BLaER1 (cell line): Measurements from ENCODE around the gene INPP5F.

ENCODE experiments used
- H3K27ac ChIP-seq: shearing (Covaris generic); formaldehyde crosslinking; 2 replicates; pipeline ENCODE4 v1.8.1; 2022
- H3K27me3 ChIP-seq: shearing (Covaris generic); formaldehyde crosslinking; 2 replicates; pipeline ENCODE4 v1.8.1; 2022
- H3K36me3 ChIP-seq: shearing (Covaris generic); formaldehyde crosslinking; 2 replicates; pipeline ENCODE4 v1.8.1; 2022
- H3K4me1 ChIP-seq: shearing (Covaris generic); formaldehyde crosslinking; 2 replicates; pipeline ENCODE4 v1.8.1; 2022
- H3K4me2 ChIP-seq: shearing (Covaris generic); formaldehyde crosslinking; 2 replicates; pipeline ENCODE4 v1.8.1; 2022
- H3K4me3 ChIP-seq: shearing (Covaris generic); formaldehyde crosslinking; 2 replicates; pipeline ENCODE4 v1.8.1; 2022
- H3K9ac ChIP-seq: shearing (Covaris generic); formaldehyde crosslinking; 2 replicates; pipeline ENCODE4 v1.8.1; 2022
- H3K9me3 ChIP-seq: shearing (Covaris generic); formaldehyde crosslinking; 2 replicates; pipeline ENCODE4 v1.8.1; 2022
- H4K20me1 ChIP-seq: shearing (Covaris generic); formaldehyde crosslinking; 2 replicates; pipeline ENCODE4 v1.8.1; 2022
- Cebpa-rat ChIP-seq: shearing (Covaris generic); IDR thresholded peaks from 2 replicates; pipeline ENCODE4 v1.8.1; 2022

Gene INPP5F

DNA sequence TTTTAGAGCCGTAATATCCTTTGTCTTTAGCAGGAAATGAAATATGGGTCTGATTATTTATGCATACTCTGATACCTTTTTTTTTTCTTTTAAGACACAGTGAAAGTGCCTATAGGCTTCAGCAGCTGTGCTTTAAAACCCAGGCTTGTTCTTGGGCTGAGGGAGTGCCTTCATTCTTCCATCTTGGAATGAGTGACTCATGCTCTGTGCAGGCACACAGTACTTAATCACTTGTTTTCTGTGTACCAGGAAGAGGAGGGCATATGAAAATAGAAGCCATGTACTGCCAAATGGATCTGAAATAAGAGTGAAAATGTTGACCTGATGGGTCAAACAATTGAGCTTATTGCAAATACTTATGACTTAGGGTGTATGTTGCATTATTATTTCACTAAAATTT lies 12.0 kb downstream of the INPP5F start:
- H3K9ac ChIP-seq: no peak overlapping the region
- H3K36me3 ChIP-seq: peaks cover 5% of the 10 kb centered on the region; the same call in 1 of the 2 replicates
- no peaks in the 10 kb centered on the region for H3K27me3 ChIP-seq
- H3K4me2 ChIP-seq: no peak overlapping the region
- TF ChIP-seq Cebpa-rat: no peak
- H3K9me3 ChIP-seq: no peaks in the 10 kb centered on the region
- H3K4me3 ChIP-seq: no peak overlapping the region
- H3K4me1 ChIP-seq: peaks cover 36% of the 10 kb centered on the region
- H4K20me1 ChIP-seq: peaks cover 62% of the 10 kb centered on the region
- H3K27ac ChIP-seq: no peak overlapping the region

DNA sequence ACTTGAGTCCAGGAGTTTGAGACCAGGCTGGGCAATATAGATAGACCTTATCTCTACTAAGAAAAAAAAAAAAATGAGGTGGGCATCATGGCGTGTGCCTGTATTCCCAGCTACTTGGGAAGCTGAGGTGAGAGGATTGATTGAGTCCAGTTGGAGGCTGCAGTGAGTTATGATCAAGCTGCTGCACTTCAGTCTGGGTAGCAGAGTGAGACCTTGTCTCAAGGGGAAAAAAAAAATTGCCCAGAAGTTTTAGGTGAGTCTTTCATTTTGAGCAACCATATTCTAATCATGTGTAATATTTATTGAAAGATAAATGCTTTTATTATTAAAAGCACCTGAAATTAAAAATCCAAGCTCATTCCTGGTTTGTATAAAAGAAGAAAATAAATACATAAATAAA lies 13.1 kb downstream of the INPP5F start:
- peaks cover 35% of the 10 kb centered on the region for H3K4me1 ChIP-seq
- TF ChIP-seq Cebpa-rat: no peak
- H3K4me2 ChIP-seq: no peak overlapping the region
- no peak overlapping the region for H3K4me3 ChIP-seq
- no peak overlapping the region for H3K9ac ChIP-seq
- peaks cover 50% of the 10 kb centered on the region for H4K20me1 ChIP-seq
- H3K27ac ChIP-seq: no peak overlapping the region
- no peaks in the 10 kb centered on the region for H3K9me3 ChIP-seq
- H3K36me3 ChIP-seq: no peaks in the 10 kb centered on the region
- H3K27me3 ChIP-seq: no peaks in the 10 kb centered on the region

DNA sequence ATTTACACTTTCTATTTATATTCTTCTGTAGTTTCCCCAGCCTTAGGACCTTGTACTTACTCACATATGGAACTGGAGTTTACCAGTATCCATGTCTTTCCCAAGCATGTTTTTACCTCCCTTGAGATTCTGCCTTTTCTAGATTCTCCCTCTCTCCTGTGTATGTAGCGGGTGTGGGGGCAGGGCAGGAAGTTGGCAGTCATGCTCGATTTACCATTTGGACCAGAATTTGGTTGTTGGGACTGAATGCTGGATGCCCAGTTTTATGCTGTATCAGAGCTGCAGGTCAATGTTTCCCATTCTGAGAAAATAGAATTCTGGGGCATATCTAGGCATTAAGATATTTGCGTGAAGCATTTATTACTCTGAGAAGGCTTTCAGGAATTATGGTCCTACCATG lies 14.2 kb downstream of the INPP5F start:
- Histone ChIP-seq H3K4me3 (no peak overlapping the region), H3K4me2 (peak overlapping the region; percentile 54), H3K27me3 (no peaks in the 10 kb centered on the region), H3K4me1 (peaks cover 35% of the 10 kb centered on the region), H3K9ac (no peak overlapping the region), H3K36me3 (no peaks in the 10 kb centered on the region), H3K27ac (no peak overlapping the region), H3K9me3 (no peaks in the 10 kb centered on the region), H4K20me1 (peaks cover 39% of the 10 kb centered on the region)
- TF ChIP-seq Cebpa-rat: no peak

- H3K36me3 ChIP-seq: peaks cover 15% of the 10 kb centered on the region
- no peak overlapping the region for H3K4me2 ChIP-seq
- H3K9me3 ChIP-seq: peaks cover 24% of the 10 kb centered on the region
- H3K4me3 ChIP-seq: no peak overlapping the region
- H3K27ac ChIP-seq: no peak overlapping the region
- peaks cover 21% of the 10 kb centered on the region for H3K4me1 ChIP-seq
- peaks cover 20% of the 10 kb centered on the region for H4K20me1 ChIP-seq
- no peaks in the 10 kb centered on the region for H3K27me3 ChIP-seq
- no peak for TF ChIP-seq Cebpa-rat
- no peak overlapping the region for H3K9ac ChIP-seq
Measured at GRCh38 chr10:119742947-119743648, 17.2 kb downstream of the INPP5F start.

- Histone ChIP-seq H3K4me3 (no peak overlapping the region), H4K20me1 (peaks cover 24% of the 10 kb centered on the region), H3K27ac (no peak overlapping the region), H3K27me3 (no peaks in the 10 kb centered on the region), H3K36me3 (peaks cover 35% of the 10 kb centered on the region), H3K9ac (no peak overlapping the region), H3K9me3 (peaks cover 30% of the 10 kb centered on the region), H3K4me1 (peaks cover 14% of the 10 kb centered on the region), H3K4me2 (no peak overlapping the region)
- no peak for TF ChIP-seq Cebpa-rat
Measured at GRCh38 chr10:119747940-119748339, 22.1 kb downstream of the INPP5F start.

DNA sequence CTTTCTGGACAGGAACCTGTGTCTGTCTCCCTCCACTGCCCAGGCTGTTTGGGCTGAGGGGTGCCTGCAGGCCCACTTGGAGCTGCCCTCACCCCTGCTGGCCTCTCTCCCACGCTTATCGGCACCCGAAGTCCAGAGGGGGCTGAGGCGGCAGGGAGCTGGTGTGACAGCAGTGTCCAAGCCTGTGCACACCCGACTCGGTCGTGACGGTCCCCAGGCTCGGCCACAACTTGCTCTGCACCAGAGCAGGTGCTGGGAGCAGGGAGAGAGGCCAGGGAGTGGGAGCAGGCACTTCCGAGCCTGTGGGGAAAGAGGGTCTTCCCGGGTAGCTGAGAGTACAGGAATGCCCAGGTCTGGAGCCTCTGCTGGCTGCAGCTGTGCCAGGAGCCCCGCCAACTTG lies 23.0 kb downstream of the INPP5F start:
- peaks cover 33% of the 10 kb centered on the region for H4K20me1 ChIP-seq
- no peak overlapping the region for H3K27ac ChIP-seq
- peaks cover 10% of the 10 kb centered on the region for H3K4me1 ChIP-seq
- H3K9ac ChIP-seq: no peak overlapping the region
- TF ChIP-seq Cebpa-rat: no peak
- peaks cover 30% of the 10 kb centered on the region for H3K9me3 ChIP-seq
- H3K4me3 ChIP-seq: no peak overlapping the region
- no peaks in the 10 kb centered on the region for H3K27me3 ChIP-seq
- no peak overlapping the region for H3K4me2 ChIP-seq
- peaks cover 41% of the 10 kb centered on the region for H3K36me3 ChIP-seq

GRCh38 chr10:119749455-119749854 lies 23.6 kb downstream of the INPP5F start:
- no peak for TF ChIP-seq Cebpa-rat

GRCh38 chr10:119750391-119751230 lies 24.8 kb downstream of the INPP5F start:
- no peak for TF ChIP-seq Cebpa-rat
- Histone ChIP-seq H3K27me3 (no peaks in the 10 kb centered on the region), H3K4me2 (peak overlapping the region; percentile 47), H3K9me3 (peaks cover 29% of the 10 kb centered on the region), H3K4me1 (peaks cover 10% of the 10 kb centered on the region), H3K36me3 (peaks cover 44% of the 10 kb centered on the region), H3K9ac (no peak overlapping the region), H3K27ac (no peak overlapping the region), H4K20me1 (peaks cover 37% of the 10 kb centered on the region), H3K4me3 (no peak overlapping the region)

More at GRCh38 chr10:119749455-119749854, 23.6 kb downstream of the INPP5F start:
- H4K20me1 ChIP-seq: peaks cover 37% of the 10 kb centered on the region
- H3K9me3 ChIP-seq: peaks cover 30% of the 10 kb centered on the region
- H3K4me1 ChIP-seq: peaks cover 10% of the 10 kb centered on the region
- peaks cover 46% of the 10 kb centered on the region for H3K36me3 ChIP-seq
- no peaks in the 10 kb centered on the region for H3K27me3 ChIP-seq
- no peak overlapping the region for H3K9ac ChIP-seq
- H3K4me3 ChIP-seq: no peak overlapping the region
- H3K4me2 ChIP-seq: no peak overlapping the region
- H3K27ac ChIP-seq: no peak overlapping the region

DNA sequence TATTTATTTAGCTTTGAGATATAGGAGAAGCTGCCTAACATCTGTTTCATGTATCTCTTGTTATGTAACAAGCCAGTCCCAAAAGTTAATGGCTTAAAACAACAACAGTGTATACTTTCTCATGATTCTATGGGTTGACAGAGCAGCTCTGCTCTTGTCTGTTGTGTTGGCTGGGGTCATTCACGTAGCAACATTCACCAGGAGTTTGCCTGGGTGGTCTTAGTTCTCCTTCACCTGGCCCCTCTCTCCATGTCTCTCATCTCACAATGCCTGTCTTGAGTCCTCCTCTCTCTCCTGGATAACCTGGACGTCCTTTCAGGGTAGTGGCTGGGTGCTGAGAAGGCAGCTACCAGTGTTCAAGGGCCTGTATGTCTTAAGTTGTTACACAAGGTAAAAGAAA lies 27.5 kb downstream of the INPP5F start:
- Histone ChIP-seq H3K27ac (no peak overlapping the region), H3K27me3 (no peaks in the 10 kb centered on the region), H3K4me2 (no peak overlapping the region), H3K36me3 (peaks cover 44% of the 10 kb centered on the region), H3K9ac (no peak overlapping the region), H3K4me3 (no peak overlapping the region), H3K4me1 (peaks cover 10% of the 10 kb centered on the region), H3K9me3 (peaks cover 4% of the 10 kb centered on the region), H4K20me1 (peaks cover 32% of the 10 kb centered on the region)
- TF ChIP-seq Cebpa-rat: no peak

GRCh38 chr10:119754085-119754484 lies 28.2 kb downstream of the INPP5F start:
- peaks cover 42% of the 10 kb centered on the region for H3K36me3 ChIP-seq
- H3K9me3 ChIP-seq: no peaks in the 10 kb centered on the region
- TF ChIP-seq Cebpa-rat: no peak
- H3K27me3 ChIP-seq: no peaks in the 10 kb centered on the region
- peaks cover 24% of the 10 kb centered on the region for H4K20me1 ChIP-seq
- no peak overlapping the region for H3K4me3 ChIP-seq
- H3K4me1 ChIP-seq: peaks cover 10% of the 10 kb centered on the region
- H3K9ac ChIP-seq: peak overlapping the region; percentile 15; the same call in 1 of the 2 replicates
- no peak overlapping the region for H3K27ac ChIP-seq
- no peak overlapping the region for H3K4me2 ChIP-seq
